GM06990 (cell line): ENCODE measurements around the gene VSTM4.

Experiments
- DNase-seq: peaks from one replicate; pipeline ENCODE4 v3.0.0-alpha.2; 2011; ENCODE audit not compliant: insufficient read length; ENCODE audit errors: extremely low read depth
- H3K27me3 ChIP-seq: replicated peaks from 2 replicates; pipeline ENCODE4 v1.6.0; 2011; ENCODE audit warnings: low read length; ENCODE audit not compliant: control insufficient read depth, insufficient read depth
- H3K36me3 ChIP-seq: 2 replicates; pipeline ENCODE4 v1.5.1; 2011; ENCODE audit warnings: low read length; ENCODE audit not compliant: control insufficient read depth, insufficient read depth
- H3K4me3 ChIP-seq: replicated peaks from 2 replicates; pipeline ENCODE4 v1.5.1; 2011; ENCODE audit warnings: low read depth, mild to moderate bottlenecking, control low read depth, low read length
- CTCF ChIP-seq: IDR thresholded peaks from 2 replicates; pipeline ENCODE4 v1.5.1; 2011; ENCODE audit warnings: low read length, control low read depth, mild to moderate bottlenecking, inconsistent platforms; ENCODE audit not compliant: insufficient read depth, poor library complexity, severe bottlenecking

Gene VSTM4

GRCh38 chr10:49141541-49142332 is 26.4 kb upstream of the VSTM4 start:
- DNase-seq: no peak
- TF ChIP-seq CTCF: no peak
- Histone ChIP-seq H3K4me3 (no peak overlapping the region), H3K36me3 (no peaks in the 10 kb centered on the region), H3K27me3 (no peaks in the 10 kb centered on the region; the same call in 1 of the 2 replicates)

DNA sequence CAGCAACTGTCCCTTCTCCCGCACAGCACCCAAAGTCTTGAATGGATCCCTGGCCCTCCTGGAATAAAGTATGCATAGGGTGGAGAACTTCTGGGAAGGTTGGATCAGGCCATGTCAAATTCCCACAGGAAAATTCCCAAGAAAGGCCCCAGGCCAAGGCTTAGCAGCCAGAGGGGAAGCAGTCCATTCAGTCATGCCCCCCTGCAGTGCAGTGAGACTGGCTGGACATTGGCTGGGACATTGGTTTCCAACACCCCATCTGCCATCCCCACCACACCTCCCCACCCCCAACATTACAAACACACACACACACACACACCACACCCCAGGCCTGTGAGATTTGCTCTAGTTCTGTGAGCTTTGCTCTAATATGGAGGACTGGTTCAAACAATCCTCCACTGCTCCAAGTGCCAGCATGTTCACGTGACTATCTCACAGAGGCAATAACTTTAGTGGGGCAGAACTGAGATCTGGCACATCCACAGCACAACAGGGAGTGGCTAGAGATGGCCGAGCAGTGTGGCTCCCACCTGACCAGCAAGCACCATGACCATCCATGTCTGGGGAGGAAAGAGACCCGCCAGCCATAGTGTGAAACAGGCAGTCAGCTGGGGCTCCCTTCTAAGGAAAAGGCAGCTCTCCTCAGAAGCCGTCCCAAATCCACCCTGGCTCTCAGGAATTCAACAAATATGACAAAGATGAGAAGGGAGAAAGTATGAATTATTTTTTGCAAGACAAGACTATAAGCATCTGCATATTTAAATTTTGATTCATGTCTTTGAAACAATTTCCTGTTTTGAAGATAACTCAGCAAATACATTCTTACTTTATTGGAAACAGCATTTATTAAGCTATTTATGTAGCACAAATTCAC is 25.2 kb upstream of the VSTM4 start:
- no peak for DNase-seq
- no peak for TF ChIP-seq CTCF
- no peak overlapping the region for H3K4me3 ChIP-seq
- no peaks in the 10 kb centered on the region for H3K36me3 ChIP-seq
- no peaks in the 10 kb centered on the region for H3K27me3 ChIP-seq

DNA sequence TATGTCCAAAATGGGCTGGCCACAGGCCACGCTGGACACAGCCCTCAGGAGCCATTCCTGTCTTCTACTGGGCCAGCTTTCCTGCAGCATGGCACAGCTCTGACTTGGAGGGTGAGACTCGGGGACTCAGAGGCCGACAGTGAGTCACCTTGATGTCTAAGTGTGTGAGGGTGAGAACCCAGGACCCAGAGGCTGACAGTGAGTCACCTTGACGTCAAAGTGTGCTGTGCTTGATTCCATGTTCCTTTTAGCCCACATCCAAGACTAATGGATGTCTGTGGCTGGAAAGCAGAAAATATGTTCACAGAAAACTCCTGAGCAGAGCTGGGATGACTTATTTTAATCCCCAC is 24.5 kb upstream of the VSTM4 start:
- Histone ChIP-seq H3K36me3 (no peaks in the 10 kb centered on the region), H3K27me3 (no peaks in the 10 kb centered on the region), H3K4me3 (no peak overlapping the region)
- TF ChIP-seq CTCF: no peak
- no peak for DNase-seq

- Histone ChIP-seq H3K36me3 (no peaks in the 10 kb centered on the region), H3K4me3 (no peak overlapping the region), H3K27me3 (no peaks in the 10 kb centered on the region)
- DNase-seq: no peak
- no peak for TF ChIP-seq CTCF
These were observed 23.9 kb upstream of the VSTM4 start for GRCh38 chr10:49139028-49139845.

- DNase-seq: no peak
- Histone ChIP-seq H3K27me3 (no peaks in the 10 kb centered on the region), H3K36me3 (no peaks in the 10 kb centered on the region), H3K4me3 (no peak overlapping the region)
- no peak for TF ChIP-seq CTCF
These were observed 23.1 kb upstream of the VSTM4 start for GRCh38 chr10:49138361-49138891.
